HCT116 (cell line): ENCODE results near the gene EPHA8. TPM values are rescaled to one million over a fixed set of nuclear protein-coding genes. Genes with fewer than 3 reads are reported as not detected.

Source experiments
- ATAC-seq: fragments of 200-7000 bp; cut with Tn5 transposase; 2 replicates; pipeline ENCODE4 v1.9.1; 2020; ENCODE audit warnings: mild to moderate bottlenecking, moderate library complexity
- BruUV-seq: library from RNA; stranded (reverse); fragments of 400-500 nt; replicated peaks from 2 replicates; lab custom pipeline; 2021; lab: Mats Ljungman, UMichigan
- CTCF ChIA-PET: fragments of 300-600 bp; sonication (Branson Sonifier 250); formaldehyde crosslinking; loops from one replicate; lab custom pipeline; 2021; ENCODE audit warnings: antibody characterized with exemption; lab: Charles Lee
- POLR2A ChIA-PET: fragments of 300-600, 350-600 bp; sonication (Branson Sonifier 250); formaldehyde crosslinking; loops from one replicate; lab custom pipeline; 2021; ENCODE audit warnings: antibody characterized with exemption; lab: Charles Lee
- RAD21 ChIA-PET, 2 experiments: fragments of 300-600 bp; sonication (Branson Sonifier 250); formaldehyde crosslinking; loops; one replicate each; lab custom pipeline; 2023; ENCODE audit warnings: low total read pairs in 2 of 2; ENCODE audit not compliant: uncharacterized antibody in 2 of 2, unreplicated experiment in 2 of 2, low non-redundant PET in 1 of 2; lab: Charles Lee
- DNase-seq: peaks from one replicate; pipeline ENCODE4 v3.0.0-alpha.2; 2010; ENCODE audit warnings: low read depth, low spot score
- H2AFZ ChIP-seq: fragments of 200-600 bp; shearing (Covaris generic), sonication (generic); 2 replicates; pipeline ENCODE4 v1.6.1; 2017; ENCODE audit warnings: low read depth, mixed run types, mixed read lengths, antibody characterized with exemption, low read length; ENCODE audit not compliant: poor library complexity, severe bottlenecking
- H3K27ac ChIP-seq: 2 replicates; pipeline ENCODE4 v1.5.1; 2012; ENCODE audit warnings: low read depth, low read length
- H3K27me3 ChIP-seq: fragments of 200-600 bp; sonication (generic); 2 replicates; pipeline ENCODE4 v1.6.1; 2016; ENCODE audit warnings: mixed run types, low read length, mixed read lengths; ENCODE audit not compliant: insufficient read depth
- H3K36me3 ChIP-seq, 2 experiments: fragments of 200-500 bp in 1 of 2; fragments of 200-600 bp in 1 of 2; sonication (Bioruptor generic) in 1 of 2; sonication (generic) in 1 of 2; 2 replicates each; pipeline versions ENCODE4 v1.5.1 to v1.6.1; 2014 to 2016; ENCODE audit warnings: low read length in 2 of 2, inconsistent platforms in 1 of 2, mixed read lengths in 1 of 2, mixed run types in 1 of 2; ENCODE audit not compliant: insufficient read depth in 2 of 2, control insufficient read depth in 1 of 2
- H3K4me1 ChIP-seq, 2 experiments: fragments of 200-600 bp in 1 of 2; sonication (generic) in 1 of 2; 2 replicates each; pipeline versions ENCODE4 v1.5.1 to v1.6.1; 2012 to 2017; ENCODE audit warnings: low read length in 2 of 2, inconsistent platforms in 1 of 2, mild to moderate bottlenecking in 1 of 2, mixed read lengths in 1 of 2, mixed run types in 1 of 2, moderate library complexity in 1 of 2; ENCODE audit not compliant: insufficient read depth in 2 of 2, control insufficient read depth in 1 of 2
- H3K4me2 ChIP-seq: fragments of 200-600 bp; sonication (generic); 2 replicates; pipeline ENCODE4 v1.6.1; 2017; ENCODE audit warnings: mixed run types, low read length, mixed read lengths
- H3K4me3 ChIP-seq, 2 experiments: fragments of 200-600 bp in 1 of 2; sonication (generic) in 1 of 2; replicated peaks in 1 of 2; 2 replicates each; pipeline ENCODE4 v1.5.1; 2011 to 2016; ENCODE audit warnings: low read length in 2 of 2, control low read depth in 1 of 2, low read depth in 1 of 2, mild to moderate bottlenecking in 1 of 2, mixed read lengths in 1 of 2, mixed run types in 1 of 2
- H3K79me2 ChIP-seq: fragments of 200-600 bp; sonication (generic); 2 replicates; pipeline ENCODE4 v1.6.1; 2017; ENCODE audit warnings: mild to moderate bottlenecking, mixed run types, low read length, moderate library complexity, mixed read lengths; ENCODE audit not compliant: insufficient read depth
- H3K9ac ChIP-seq: fragments of 200-600 bp; sonication (generic); 2 replicates; pipeline ENCODE4 v1.6.1; 2016; ENCODE audit warnings: low read length, mixed read lengths
- H3K9me2 ChIP-seq: fragments of 200-600 bp; sonication (generic), shearing (Covaris generic); 2 replicates; pipeline ENCODE4 v1.6.1; 2017; ENCODE audit warnings: mixed run types, mild to moderate bottlenecking, moderate library complexity; ENCODE audit not compliant: insufficient read depth
- H3K9me3 ChIP-seq, 2 experiments: fragments of 200-500 bp in 1 of 2; fragments of 200-600 bp in 1 of 2; sonication (Bioruptor generic) in 1 of 2; sonication (generic) in 1 of 2; 2 replicates each; pipeline ENCODE4 v1.6.1; 2014 to 2017; ENCODE audit warnings: low read length in 2 of 2, mixed read lengths in 2 of 2, inconsistent platforms in 1 of 2, low read depth in 1 of 2, mild to moderate bottlenecking in 1 of 2, mixed run types in 1 of 2, moderate library complexity in 1 of 2; ENCODE audit not compliant: control insufficient read depth in 1 of 2, insufficient read depth in 1 of 2
- H4K20me1 ChIP-seq: fragments of 200-600 bp; sonication (generic), shearing (Covaris generic); 2 replicates; pipeline ENCODE4 v1.6.1; 2017; ENCODE audit warnings: mixed run types, mild to moderate bottlenecking, moderate library complexity; ENCODE audit not compliant: insufficient read depth
- ATF3 ChIP-seq: IDR thresholded peaks from 2 replicates; pipeline ENCODE4 v1.6.1; 2012
- CBX3 ChIP-seq: IDR thresholded peaks from 2 replicates; pipeline ENCODE4 v1.6.1; 2012; ENCODE audit warnings: low read depth
- CEBPB ChIP-seq: IDR thresholded peaks from 2 replicates; pipeline ENCODE4 v1.6.1; 2012; ENCODE audit warnings: low read depth
- CTCF ChIP-seq, 3 experiments: fragments of 200-600 bp in 1 of 3; sonication (generic) in 1 of 3; IDR thresholded peaks in 2 of 3; conservative IDR thresholded peaks in 1 of 3; 2 replicates each; pipeline ENCODE4 v1.5.1; 2012 to 2017; ENCODE audit warnings: low read depth in 2 of 3, low read length in 2 of 3, antibody characterized with exemption in 1 of 3, borderline replicate concordance in 1 of 3, control low read depth in 1 of 3, mild to moderate bottlenecking in 1 of 3, mixed read lengths in 1 of 3, mixed run types in 1 of 3, moderate library complexity in 1 of 3; ENCODE audit not compliant: insufficient read depth in 1 of 3
- EGR1 ChIP-seq: IDR thresholded peaks from 2 replicates; pipeline ENCODE4 v1.6.1; 2012; ENCODE audit warnings: low read depth
- ELF1 ChIP-seq: IDR thresholded peaks from 2 replicates; pipeline ENCODE4 v1.6.1; 2012; ENCODE audit warnings: low read depth, borderline replicate concordance
- EZH2 ChIP-seq: fragments of 200-600 bp; sonication (generic); IDR thresholded peaks from 2 replicates; pipeline ENCODE4 v1.6.1; 2017; ENCODE audit warnings: antibody characterized with exemption, mixed run types
- EZH2phosphoT487 ChIP-seq: fragments of 200-600 bp; IDR thresholded peaks from 2 replicates; pipeline ENCODE4 v1.6.1; 2018; ENCODE audit warnings: antibody characterized with exemption, borderline replicate concordance
- FOSL1 ChIP-seq: IDR thresholded peaks from 2 replicates; pipeline ENCODE4 v1.6.1; 2012; ENCODE audit warnings: low read depth
- JUND ChIP-seq: IDR thresholded peaks from 2 replicates; pipeline ENCODE4 v1.6.1; 2012
- POLR2A ChIP-seq: IDR thresholded peaks from 2 replicates; pipeline ENCODE4 v1.7.0; 2011; ENCODE audit warnings: borderline replicate concordance; ENCODE audit not compliant: insufficient read depth, insufficient read length; ENCODE audit errors: extremely low read depth
- RAD21 ChIP-seq: IDR thresholded peaks from 2 replicates; pipeline ENCODE4 v1.6.1; 2012; ENCODE audit warnings: low read depth, mild to moderate bottlenecking
- SP1 ChIP-seq: IDR thresholded peaks from 2 replicates; pipeline ENCODE4 v1.6.1; 2012; ENCODE audit warnings: low read depth
- TCF7L2 ChIP-seq: IDR thresholded peaks from 2 replicates; pipeline ENCODE4 v1.7.0; 2011; ENCODE audit warnings: borderline replicate concordance, inconsistent platforms; ENCODE audit not compliant: insufficient read depth, insufficient read length; ENCODE audit errors: extremely low read depth
- ZFX ChIP-seq: fragments of 450-650 bp; IDR thresholded peaks from 2 replicates; pipeline ENCODE4 v1.6.1; 2017
- ZNF274 ChIP-seq: fragments of 200-500 bp; sonication (Bioruptor generic); IDR thresholded peaks from 2 replicates; pipeline ENCODE4 v1.6.1; 2014; ENCODE audit warnings: mild to moderate bottlenecking, low read depth, low read length, inconsistent platforms
- intact Hi-C: fragments of 100-400 bp; cut with micrococcal nuclease; formaldehyde crosslinking; loops from 2 replicates; pipeline ENCODE4 v1.10.0; 2022
- total RNA-seq: library from RNA; stranded (reverse); gene quantifications from one replicate; pipeline ENCODE4 v1.2.1, GENCODE V29; 2021; ENCODE audit not compliant: unreplicated experiment
- TF ChIP-seq, protein P1 (sequence below): IDR thresholded peaks from 2 replicates; pipeline ENCODE4 v1.6.1; 2011; ENCODE audit warnings: mild to moderate bottlenecking, low read length, moderate library complexity; ENCODE audit not compliant: insufficient replicate concordance; ENCODE audit errors: extremely low read depth

The EPHA8 gene
- total RNA-seq, 1 experiment from 2014 or later: 0.30 TPM

DNA sequence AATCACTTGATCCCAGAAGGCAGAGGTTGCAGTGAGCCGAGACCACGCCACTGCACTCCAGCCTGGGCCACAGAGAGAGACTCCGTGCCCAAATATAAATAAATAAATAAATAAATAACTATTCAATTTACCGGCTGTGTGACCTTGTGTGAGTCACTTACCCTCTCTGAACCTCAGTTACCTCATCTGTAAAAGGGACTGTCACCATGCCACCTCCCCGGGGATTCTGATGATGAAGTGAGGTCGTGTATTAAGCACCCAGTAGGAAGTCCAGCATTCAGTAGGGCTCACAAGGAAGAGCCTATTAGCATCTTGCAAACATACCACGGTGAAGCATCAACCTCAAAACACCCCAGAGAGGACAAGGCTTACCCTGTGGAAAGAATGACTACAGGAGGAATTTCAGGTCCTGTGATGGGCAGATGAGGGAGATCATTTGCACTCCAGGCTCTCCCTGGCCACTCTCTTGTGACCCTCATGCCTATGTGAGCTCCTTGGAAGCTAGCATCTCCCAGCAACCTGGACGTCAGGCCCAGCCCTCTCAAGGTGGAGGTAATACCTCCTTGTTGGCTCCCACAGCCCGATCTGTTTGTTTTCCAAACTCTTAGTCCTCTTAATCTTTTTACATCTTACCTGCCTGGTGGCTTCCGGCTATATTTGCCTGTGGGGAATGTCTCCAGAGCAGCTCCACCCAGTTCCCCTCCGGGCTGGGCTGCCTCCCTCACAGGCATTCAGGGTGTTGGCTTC lies 65.6 kb downstream of the EPHA8 start (continued):
- TF ChIP-seq CEBPB: no peak
- TF ChIP-seq EZH2: no peak
- no peak for TF ChIP-seq TCF7L2

GRCh38 chr1:22629886-22630285 lies 66.6 kb downstream of the EPHA8 start:
- H3K4me3 ChIP-seq: no peak overlapping the region
- POLR2A ChIA-PET: no interaction called here
- H3K36me3 ChIP-seq: no peaks in the 10 kb centered on the region
- intact Hi-C loops: loop anchor here (10.0 kb wide), 1 partner anchor 105 kb away; no protein-coding TSS in a partner anchor
- H3K79me2 ChIP-seq: no peaks in the 10 kb centered on the region
- no peaks in the 10 kb centered on the region for H3K9me2 ChIP-seq
- DNase-seq (no peak), ATAC-seq (no peak)
- H4K20me1 ChIP-seq: no peaks in the 10 kb centered on the region
- TF ChIP-seq ELF1: no peak
- TF ChIP-seq ATF3: no peak
- no peak for TF ChIP-seq SP1
- TF ChIP-seq CBX3: no peak
- TF ChIP-seq, protein P1, sequence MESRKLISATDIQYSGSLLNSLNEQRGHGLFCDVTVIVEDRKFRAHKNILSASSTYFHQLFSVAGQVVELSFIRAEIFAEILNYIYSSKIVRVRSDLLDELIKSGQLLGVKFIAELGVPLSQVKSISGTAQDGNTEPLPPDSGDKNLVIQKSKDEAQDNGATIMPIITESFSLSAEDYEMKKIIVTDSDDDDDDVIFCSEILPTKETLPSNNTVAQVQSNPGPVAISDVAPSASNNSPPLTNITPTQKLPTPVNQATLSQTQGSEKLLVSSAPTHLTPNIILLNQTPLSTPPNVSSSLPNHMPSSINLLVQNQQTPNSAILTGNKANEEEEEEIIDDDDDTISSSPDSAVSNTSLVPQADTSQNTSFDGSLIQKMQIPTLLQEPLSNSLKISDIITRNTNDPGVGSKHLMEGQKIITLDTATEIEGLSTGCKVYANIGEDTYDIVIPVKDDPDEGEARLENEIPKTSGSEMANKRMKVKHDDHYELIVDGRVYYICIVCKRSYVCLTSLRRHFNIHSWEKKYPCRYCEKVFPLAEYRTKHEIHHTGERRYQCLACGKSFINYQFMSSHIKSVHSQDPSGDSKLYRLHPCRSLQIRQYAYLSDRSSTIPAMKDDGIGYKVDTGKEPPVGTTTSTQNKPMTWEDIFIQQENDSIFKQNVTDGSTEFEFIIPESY: no peak
- TF ChIP-seq POLR2A: no peak
- TF ChIP-seq JUND: no peak
- no peak for TF ChIP-seq CTCF (IDR thresholded peaks at IDR 0.05 in 2 of 3, conservative IDR thresholded peaks at IDR 0.05 in 1 of 3; ENCODE audit: borderline replicate concordance in 1 of 3, insufficient read depth in 1 of 3, low read depth in 2 of 3, low read length in 2 of 3)
- TF ChIP-seq ZNF274: no peak
- TF ChIP-seq EGR1: no peak
- TF ChIP-seq EZH2: no peak
- no peak for TF ChIP-seq EZH2phosphoT487
- TF ChIP-seq RAD21: no peak
- TF ChIP-seq TCF7L2: no peak
- TF ChIP-seq FOSL1: no peak
- no peak for TF ChIP-seq ZFX
- no TSS peak for BruUV-seq
- H3K9ac ChIP-seq: no peak overlapping the region
- CTCF ChIA-PET: no interaction called here
- no peak overlapping the region for H3K4me2 ChIP-seq
- no peaks in the 10 kb centered on the region for H3K4me1 ChIP-seq
- no peak overlapping the region for H3K27ac ChIP-seq
- H3K27me3 ChIP-seq: peaks cover 21% of the 10 kb centered on the region; the same call in 1 of the 2 replicates
- H2AFZ ChIP-seq: no peak overlapping the region
- RAD21 ChIA-PET: no interaction called here
- no peaks in the 10 kb centered on the region for H3K9me3 ChIP-seq
